ENCODE data around the gene UNC5CL. TPM values are rescaled to one million over a fixed set of nuclear protein-coding genes. Genes with fewer than 3 reads are reported as not detected.
A peak's percentile ranks its signal among the peaks of the same experiment; 100 is the strongest.

UNC5CL gene, protein sequence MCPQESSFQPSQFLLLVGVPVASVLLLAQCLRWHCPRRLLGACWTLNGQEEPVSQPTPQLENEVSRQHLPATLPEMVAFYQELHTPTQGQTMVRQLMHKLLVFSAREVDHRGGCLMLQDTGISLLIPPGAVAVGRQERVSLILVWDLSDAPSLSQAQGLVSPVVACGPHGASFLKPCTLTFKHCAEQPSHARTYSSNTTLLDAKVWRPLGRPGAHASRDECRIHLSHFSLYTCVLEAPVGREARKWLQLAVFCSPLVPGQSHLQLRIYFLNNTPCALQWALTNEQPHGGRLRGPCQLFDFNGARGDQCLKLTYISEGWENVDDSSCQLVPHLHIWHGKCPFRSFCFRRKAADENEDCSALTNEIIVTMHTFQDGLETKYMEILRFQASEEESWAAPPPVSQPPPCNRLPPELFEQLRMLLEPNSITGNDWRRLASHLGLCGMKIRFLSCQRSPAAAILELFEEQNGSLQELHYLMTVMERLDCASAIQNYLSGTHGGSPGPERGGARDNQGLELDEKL
- 0.93 and 0.99 TPM in 2 replicates for total RNA-seq

DNA sequence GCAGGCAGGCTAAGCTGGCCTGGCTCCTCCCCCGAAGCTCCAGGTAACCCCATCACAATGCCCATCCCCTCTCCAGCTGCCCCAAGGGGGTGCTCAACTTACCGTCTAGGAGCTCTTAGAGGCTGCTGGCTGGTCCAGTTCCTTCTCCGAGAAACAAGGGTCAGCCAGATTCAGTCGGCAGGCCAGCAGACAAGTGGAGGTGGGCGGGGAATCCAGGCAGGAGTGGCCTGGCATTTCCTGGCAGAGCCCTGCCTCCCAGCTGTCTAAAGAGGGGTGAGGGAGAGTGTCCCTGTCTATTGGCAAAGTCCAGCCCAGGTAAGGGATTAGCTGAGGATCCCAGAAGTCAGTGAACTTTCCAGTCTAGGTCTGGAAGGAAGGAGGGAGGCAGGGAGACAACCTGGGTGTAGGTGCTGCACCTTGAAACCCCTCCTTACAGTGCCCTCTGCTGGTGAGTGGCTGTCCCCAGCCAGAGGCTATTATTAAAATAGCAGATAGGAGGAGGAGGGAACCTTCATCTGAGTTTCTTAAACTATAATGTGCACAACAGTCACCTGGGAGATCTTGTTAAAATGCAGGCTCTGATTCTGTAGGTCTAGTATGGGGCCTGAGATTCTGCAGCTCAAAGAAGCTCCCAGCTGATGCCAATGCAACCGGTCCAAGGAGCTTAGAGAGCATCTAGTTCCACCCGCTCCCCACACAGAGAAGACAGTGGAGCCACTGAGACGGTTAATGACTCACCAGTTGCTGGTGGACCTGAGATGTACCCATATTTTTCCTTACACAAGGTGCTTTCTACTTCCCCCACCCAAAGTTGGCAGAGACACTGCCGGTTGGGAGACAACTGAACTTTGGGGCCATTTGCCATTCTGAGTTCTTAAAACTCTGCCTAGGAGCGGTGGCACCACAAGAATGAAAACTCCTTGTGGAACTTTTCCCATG, at the start of gene UNC5CL:
Gene UNC5CL, minus strand, starts transcription at position 162 of the 939 bp plus-strand sequence. CDS start 4,147 bp downstream, outside the sequence.
- no peaks in the 10 kb centered on the region for H3K36me3 Mint-ChIP-seq (ENCODE audit: low read depth)
- H3K27ac Mint-ChIP-seq, result peak within 1 kb of the TSS; percentile 3
- H3K9me3 Mint-ChIP-seq, result no peaks in the 10 kb centered on the region
- peaks cover 7% of the 10 kb centered on the region for H3K27me3 Mint-ChIP-seq (ENCODE audit: insufficient read depth)
- intact Hi-C loops (cut with micrococcal nuclease), result loop anchor here (1.0 kb wide), 2 partner anchors 12 to 33 kb away; no protein-coding TSS in a partner anchor
- no peak within 1 kb of the TSS for H3K4me3 Mint-ChIP-seq
- peak; percentile 45 for DNase-seq (ENCODE audit: low spot score)
- peaks cover 19% of the 10 kb centered on the region for H3K4me1 Mint-ChIP-seq (ENCODE audit: low read depth)

DNA sequence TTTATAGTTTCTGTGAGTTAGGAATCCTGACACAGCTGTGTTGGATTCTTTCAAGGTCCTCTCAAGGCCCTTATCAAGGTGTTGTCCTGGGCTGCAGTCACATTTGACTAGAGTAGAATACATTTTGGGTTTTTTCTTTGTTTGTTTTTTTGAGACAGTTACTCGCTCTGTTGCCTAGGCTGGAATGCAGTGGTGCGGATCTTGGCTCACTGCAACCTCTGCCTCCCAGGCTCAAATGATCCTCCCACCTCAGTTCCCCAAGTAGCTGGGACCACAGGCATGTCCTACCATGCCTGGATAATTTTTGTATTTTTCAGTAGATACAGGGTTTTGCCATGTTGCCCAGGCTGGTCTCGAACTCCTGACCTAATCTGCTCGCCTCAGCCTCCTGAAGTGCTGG, 49.4 kb upstream of the UNC5CL start:
- no peak for DNase-seq (ENCODE audit: low spot score)
- Mint-ChIP-seq H3K27me3 (ENCODE audit: insufficient read depth) (no peaks in the 10 kb centered on the region), H3K27ac (no peak overlapping the region), H3K9me3 (no peaks in the 10 kb centered on the region), H3K4me3 (no peak overlapping the region), H3K36me3 (ENCODE audit: low read depth) (peaks cover 58% of the 10 kb centered on the region), H3K4me1 (ENCODE audit: low read depth) (peaks cover 10% of the 10 kb centered on the region)
- intact Hi-C loops (cut with micrococcal nuclease), result no loop called here

DNA sequence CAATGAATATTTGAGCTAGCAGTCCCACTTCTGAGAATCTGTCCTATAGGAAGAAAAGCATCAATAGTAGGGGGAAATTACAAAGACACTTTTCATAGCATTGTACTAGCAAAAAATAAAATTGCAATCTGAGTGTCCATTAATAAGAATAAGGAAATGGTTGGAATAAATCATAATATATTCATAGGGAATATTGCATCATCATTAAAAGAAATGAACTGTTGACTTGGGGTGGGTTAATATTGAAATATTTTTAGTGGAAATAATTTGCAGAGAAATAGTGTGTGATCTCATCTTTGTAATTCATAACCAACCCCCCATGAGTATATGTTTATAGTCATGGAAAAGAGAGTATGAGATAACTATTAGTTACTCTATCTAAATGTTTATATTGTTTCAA, 46.2 kb upstream of the UNC5CL start:
- intact Hi-C loops (cut with micrococcal nuclease), result no loop called here
- Mint-ChIP-seq H3K4me3 (no peak overlapping the region), H3K36me3 (ENCODE audit: low read depth) (peaks cover 56% of the 10 kb centered on the region), H3K9me3 (no peaks in the 10 kb centered on the region), H3K4me1 (ENCODE audit: low read depth) (peaks cover 34% of the 10 kb centered on the region), H3K27ac (no peak overlapping the region), H3K27me3 (ENCODE audit: insufficient read depth) (no peaks in the 10 kb centered on the region)
- DNase-seq (ENCODE audit: low spot score), result no peak

DNA sequence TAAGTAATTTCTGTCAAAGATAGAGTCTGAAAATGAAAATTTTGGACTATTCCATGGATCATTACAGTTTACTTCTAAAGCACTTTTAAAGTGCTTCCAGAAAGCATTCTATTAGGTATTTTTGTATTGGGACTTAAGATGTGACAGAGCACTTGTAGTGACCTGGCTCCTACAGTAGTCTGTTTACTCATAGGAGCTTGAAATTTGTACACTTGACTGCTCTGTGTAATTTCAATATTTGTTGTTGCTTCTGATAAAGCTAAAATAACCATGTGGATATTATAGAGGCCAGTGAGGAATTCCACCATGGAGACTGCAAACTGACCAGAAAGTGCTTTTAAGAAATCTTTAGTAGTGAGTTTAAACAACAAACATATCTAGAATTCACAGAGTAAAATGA, 44.1 kb upstream of the UNC5CL start:
- intact Hi-C loops (cut with micrococcal nuclease), result no loop called here
- H3K27ac Mint-ChIP-seq, result no peak overlapping the region
- DNase-seq (ENCODE audit: low spot score), result no peak
- peaks cover 58% of the 10 kb centered on the region for H3K36me3 Mint-ChIP-seq (ENCODE audit: low read depth)
- no peak overlapping the region for H3K4me3 Mint-ChIP-seq
- peaks cover 49% of the 10 kb centered on the region for H3K4me1 Mint-ChIP-seq (ENCODE audit: low read depth)
- no peaks in the 10 kb centered on the region for H3K27me3 Mint-ChIP-seq (ENCODE audit: insufficient read depth)
- no peaks in the 10 kb centered on the region for H3K9me3 Mint-ChIP-seq

DNA sequence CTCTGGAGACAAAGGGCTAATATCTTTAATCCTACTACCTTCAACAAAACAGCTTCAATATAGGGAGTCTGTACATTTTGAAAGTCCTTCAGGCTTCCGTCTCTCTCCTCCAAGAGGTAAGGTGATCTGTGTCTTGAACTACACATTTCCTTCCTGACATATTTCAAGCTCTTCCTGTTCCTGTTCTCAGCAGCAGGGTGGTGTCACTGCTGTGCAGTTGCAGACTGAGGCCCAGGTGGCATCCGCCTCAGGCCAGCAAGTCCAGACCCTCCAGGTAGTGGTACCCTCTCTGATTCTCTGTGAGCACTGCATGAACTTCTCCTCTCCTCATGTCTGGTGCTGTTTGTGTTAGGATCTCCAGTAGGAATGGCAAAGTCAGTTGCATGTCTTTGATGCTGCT, 41.6 kb upstream of the UNC5CL start:
- Mint-ChIP-seq H3K4me1 (ENCODE audit: low read depth) (peaks cover 67% of the 10 kb centered on the region), H3K9me3 (no peaks in the 10 kb centered on the region), H3K27me3 (ENCODE audit: insufficient read depth) (no peaks in the 10 kb centered on the region), H3K4me3 (peak overlapping the region; percentile 77), H3K27ac (peak overlapping the region; percentile 77), H3K36me3 (ENCODE audit: low read depth) (peaks cover 50% of the 10 kb centered on the region)
- peak; percentile 24 for DNase-seq (ENCODE audit: low spot score)
- intact Hi-C loops (cut with micrococcal nuclease), result no loop called here

DNA sequence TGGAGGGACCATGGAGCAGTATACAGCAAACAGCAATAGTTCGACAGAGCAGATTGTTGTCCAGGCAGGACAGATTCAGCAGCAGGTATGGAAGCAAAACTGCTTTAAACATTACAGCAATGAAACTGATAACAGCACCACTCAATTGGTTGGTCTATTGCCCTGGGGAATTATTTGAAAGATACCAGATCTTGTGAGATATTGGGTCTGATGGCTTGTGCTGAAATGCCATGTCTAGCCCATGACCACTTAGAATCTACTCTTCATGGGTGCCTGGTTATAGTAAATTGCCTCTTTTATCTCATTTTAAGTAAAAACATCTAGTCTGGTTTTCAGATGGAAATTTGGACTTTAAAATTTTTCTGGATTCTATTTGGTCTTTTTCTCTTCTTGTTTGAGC, 40.1 kb upstream of the UNC5CL start:
- DNase-seq (ENCODE audit: low spot score), result no peak
- no peak overlapping the region for H3K4me3 Mint-ChIP-seq
- peaks cover 50% of the 10 kb centered on the region for H3K36me3 Mint-ChIP-seq (ENCODE audit: low read depth)
- peak overlapping the region; percentile 36 for H3K27ac Mint-ChIP-seq
- no peaks in the 10 kb centered on the region for H3K27me3 Mint-ChIP-seq (ENCODE audit: insufficient read depth)
- peaks cover 77% of the 10 kb centered on the region for H3K4me1 Mint-ChIP-seq (ENCODE audit: low read depth)
- intact Hi-C loops (cut with micrococcal nuclease), result loop anchor here (10.0 kb wide), 1 partner anchor 656 kb away; the partner anchor contains the start of gene TFEB
- H3K9me3 Mint-ChIP-seq, result no peaks in the 10 kb centered on the region

DNA sequence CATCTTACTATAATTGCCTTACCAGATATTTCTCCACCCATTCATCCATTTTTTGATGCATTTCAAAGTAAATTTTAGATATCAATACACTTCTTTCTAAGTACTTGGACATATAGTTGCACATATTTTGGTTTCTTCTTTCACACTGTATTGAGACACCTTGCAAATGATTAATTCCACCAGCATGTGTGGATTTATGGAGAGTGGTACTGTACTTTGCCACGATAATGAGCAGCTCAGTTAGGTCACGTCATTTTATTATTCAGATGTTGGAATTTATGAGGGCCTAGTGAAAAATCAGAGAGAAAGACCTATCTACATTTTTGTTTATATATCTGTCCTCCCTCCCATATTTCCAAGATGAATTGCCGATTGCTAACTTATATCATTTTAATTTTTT, 39.1 kb upstream of the UNC5CL start:
- Mint-ChIP-seq H3K4me1 (ENCODE audit: low read depth) (peaks cover 80% of the 10 kb centered on the region), H3K27me3 (ENCODE audit: insufficient read depth) (no peaks in the 10 kb centered on the region), H3K4me3 (no peak overlapping the region), H3K27ac (no peak overlapping the region), H3K9me3 (no peaks in the 10 kb centered on the region), H3K36me3 (ENCODE audit: low read depth) (peaks cover 45% of the 10 kb centered on the region)
- DNase-seq (ENCODE audit: low spot score), result no peak
- intact Hi-C loops (cut with micrococcal nuclease), result loop anchor here (10.0 kb wide), 1 partner anchor 657 kb away; the partner anchor contains the start of gene TFEB

DNA sequence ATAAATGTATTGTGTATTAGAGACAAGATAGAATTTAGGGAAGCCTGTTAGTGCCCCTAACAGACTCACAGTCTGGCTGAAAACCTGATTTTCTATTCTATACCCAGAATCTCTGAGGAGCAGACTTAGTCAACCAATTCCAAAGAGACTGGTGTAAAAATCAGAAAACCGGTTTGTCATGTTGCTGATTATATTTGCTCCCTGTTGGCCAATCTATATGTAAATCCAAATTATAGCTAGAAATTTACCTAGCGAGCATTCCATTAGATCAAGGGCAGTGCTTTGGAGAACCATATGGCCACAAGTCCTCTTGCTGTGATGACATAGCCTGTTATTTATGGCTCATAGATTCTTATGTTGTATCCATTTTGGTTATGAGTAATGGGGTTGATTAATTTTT, 38.5 kb upstream of the UNC5CL start:
- H3K36me3 Mint-ChIP-seq (ENCODE audit: low read depth), result peaks cover 42% of the 10 kb centered on the region
- no peak overlapping the region for H3K4me3 Mint-ChIP-seq
- H3K9me3 Mint-ChIP-seq, result no peaks in the 10 kb centered on the region
- peaks cover 2% of the 10 kb centered on the region for H3K27me3 Mint-ChIP-seq (ENCODE audit: insufficient read depth)
- no peak overlapping the region for H3K27ac Mint-ChIP-seq
- intact Hi-C loops (cut with micrococcal nuclease), result loop anchor here (10.0 kb wide), 1 partner anchor 657 kb away; the partner anchor contains the start of gene TFEB
- no peak for DNase-seq (ENCODE audit: low spot score)
- H3K4me1 Mint-ChIP-seq (ENCODE audit: low read depth), result peaks cover 74% of the 10 kb centered on the region

DNA sequence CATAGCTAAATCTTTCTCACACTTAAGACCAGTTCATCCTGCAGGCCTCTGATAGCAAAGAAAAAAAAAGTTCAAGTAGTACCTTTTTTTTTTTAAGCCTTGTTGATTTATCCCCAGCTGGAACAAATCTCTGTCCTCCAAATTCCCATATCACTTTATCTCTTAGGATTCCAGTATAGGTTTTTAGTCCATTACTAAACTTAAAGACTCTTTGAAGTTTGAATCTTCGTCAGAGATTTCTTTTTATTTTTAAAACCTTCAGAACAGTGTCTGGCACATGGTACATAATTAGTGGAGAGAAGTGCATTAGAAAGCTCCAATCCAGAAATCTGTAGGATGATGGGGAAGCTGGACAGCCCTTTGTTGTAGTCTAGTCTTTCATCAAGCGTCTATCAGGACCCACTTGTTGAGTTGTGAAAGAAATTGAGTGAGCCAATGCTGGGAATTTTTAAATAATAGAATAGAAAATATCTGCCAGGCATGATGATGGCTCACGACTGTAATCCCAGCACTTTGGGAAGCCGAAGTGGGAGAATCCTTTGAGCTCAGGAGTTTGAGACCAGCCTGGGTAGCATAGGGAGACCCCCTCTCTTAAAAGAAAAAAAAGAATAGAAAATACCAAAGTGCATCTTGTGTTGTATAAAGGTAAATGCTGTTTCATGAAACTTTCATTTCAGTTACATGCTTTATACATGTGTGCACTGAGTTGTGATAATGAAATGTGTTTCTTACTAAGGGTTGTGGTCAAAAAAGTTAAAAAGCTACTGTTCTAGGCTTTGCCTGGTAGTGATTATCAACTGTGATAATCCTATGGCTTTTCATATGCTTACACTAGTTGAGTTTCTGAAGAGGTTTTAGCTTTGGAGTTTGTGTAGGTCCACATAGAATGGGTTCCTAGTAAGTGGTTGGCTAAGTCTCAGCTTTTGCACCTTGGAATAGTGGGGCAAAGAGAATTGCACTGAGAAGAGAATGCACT, 36.9 kb upstream of the UNC5CL start:
- no peaks in the 10 kb centered on the region for H3K9me3 Mint-ChIP-seq
- H3K27me3 Mint-ChIP-seq (ENCODE audit: insufficient read depth), result peaks cover 5% of the 10 kb centered on the region
- DNase-seq (ENCODE audit: low spot score), result no peak
- peak overlapping the region; percentile 95 for H3K4me3 Mint-ChIP-seq
- H3K36me3 Mint-ChIP-seq (ENCODE audit: low read depth), result peaks cover 42% of the 10 kb centered on the region
- H3K4me1 Mint-ChIP-seq (ENCODE audit: low read depth), result peaks cover 69% of the 10 kb centered on the region
- intact Hi-C loops (cut with micrococcal nuclease), result loop anchor here (10.0 kb wide), 1 partner anchor 659 kb away; the partner anchor contains the start of gene TFEB
- H3K27ac Mint-ChIP-seq, result peak overlapping the region; percentile 1

DNA sequence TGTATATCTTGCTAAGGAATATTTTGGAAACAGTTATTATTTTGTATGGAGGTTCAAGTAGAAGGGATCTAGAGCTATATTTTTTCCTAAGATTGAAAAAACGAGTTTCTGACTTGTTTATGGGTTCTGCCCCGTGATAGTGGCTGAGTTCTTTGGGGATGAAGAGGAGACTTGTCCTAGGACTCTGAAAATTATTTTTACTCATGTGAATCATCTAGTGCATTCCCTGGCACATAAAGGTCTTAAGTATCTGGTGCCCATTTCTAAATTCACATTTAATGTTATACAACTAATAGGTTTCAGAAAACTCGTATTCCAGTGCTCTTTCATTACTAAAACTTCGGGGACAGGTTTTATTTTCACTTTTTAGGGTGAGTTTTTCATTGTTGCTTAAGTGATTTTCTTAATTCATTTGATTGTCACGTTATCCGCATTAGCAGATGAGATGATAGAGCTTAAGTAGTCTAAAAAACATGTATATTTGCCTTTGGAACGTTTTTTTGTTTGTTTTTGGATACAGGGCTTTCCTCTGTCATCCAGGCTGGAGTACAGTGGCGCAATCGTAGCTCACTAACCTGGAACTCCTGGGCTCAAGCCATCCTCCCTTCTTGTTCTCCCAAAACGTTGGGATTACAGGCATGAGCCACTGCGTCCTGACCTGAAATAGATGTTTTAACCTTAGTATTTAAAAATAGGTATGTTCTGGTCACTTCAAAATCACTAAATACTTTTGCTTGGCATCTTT, 35.8 kb upstream of the UNC5CL start:
- Mint-ChIP-seq H3K9me3 (no peaks in the 10 kb centered on the region), H3K27ac (peak overlapping the region; percentile 97), H3K4me3 (peak overlapping the region; percentile 95), H3K4me1 (ENCODE audit: low read depth) (peaks cover 69% of the 10 kb centered on the region), H3K27me3 (ENCODE audit: insufficient read depth) (peaks cover 5% of the 10 kb centered on the region), H3K36me3 (ENCODE audit: low read depth) (peaks cover 35% of the 10 kb centered on the region)
- intact Hi-C loops (cut with micrococcal nuclease), result loop anchor here (5.0 to 10.0 kb wide), 4 partner anchors 122 to 1848 kb away; partner anchors contain the start of genes CCND3, KCNK5 and TFEB
- DNase-seq (ENCODE audit: low spot score), result no peak

DNA sequence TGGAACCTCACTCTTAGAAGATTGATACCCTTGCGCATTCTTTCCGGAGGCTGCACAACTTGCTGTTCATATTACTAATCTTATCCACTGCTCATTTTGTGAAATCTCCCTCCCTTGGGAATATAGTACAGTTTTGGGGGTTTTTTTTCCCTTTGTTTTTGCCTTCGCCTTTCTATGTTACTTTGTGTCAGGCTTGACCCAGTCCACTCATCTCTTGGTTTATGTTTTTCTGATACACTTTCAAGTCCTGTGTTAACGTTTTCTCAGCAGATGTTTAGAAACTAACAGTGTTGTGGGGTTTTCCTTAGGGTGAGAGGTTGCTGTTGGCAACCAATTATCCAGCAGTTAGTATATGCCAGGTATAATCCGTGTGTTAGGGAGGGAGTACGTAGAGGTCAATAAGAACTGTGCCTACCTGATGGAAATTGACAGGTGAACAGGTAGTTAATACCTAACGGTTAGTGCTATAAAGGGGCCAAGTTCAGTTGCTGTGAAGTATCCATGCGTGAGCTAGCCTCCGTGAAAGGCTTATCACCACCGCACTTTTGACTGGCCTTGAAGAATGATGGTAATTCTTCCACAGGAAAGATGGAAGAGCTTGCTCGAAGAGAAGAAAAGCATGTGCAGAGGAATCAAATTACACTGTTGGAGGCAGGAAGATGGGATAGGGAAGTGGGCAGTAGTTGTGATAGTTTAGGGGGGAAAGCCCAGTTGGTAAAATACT, 35.1 kb upstream of the UNC5CL start:
- H3K4me3 Mint-ChIP-seq, result peak overlapping the region; percentile 95
- H3K27ac Mint-ChIP-seq, result peak overlapping the region; percentile 97
- intact Hi-C loops (cut with micrococcal nuclease), result loop anchor here (2.0 to 10.0 kb wide), 7 partner anchors 109 to 1959 kb away; partner anchors contain the start of genes CCND3, KCNK5, SAYSD1 and TFEB
- peaks cover 5% of the 10 kb centered on the region for H3K27me3 Mint-ChIP-seq (ENCODE audit: insufficient read depth)
- peaks cover 30% of the 10 kb centered on the region for H3K36me3 Mint-ChIP-seq (ENCODE audit: low read depth)
- peaks cover 68% of the 10 kb centered on the region for H3K4me1 Mint-ChIP-seq (ENCODE audit: low read depth)
- peak; percentile 4 for DNase-seq (ENCODE audit: low spot score)
- H3K9me3 Mint-ChIP-seq, result no peaks in the 10 kb centered on the region
